ENCODE data around the gene UGGT2.
"Not testable (repeated sequence)": the region's sequence is repeated elsewhere in the genome, so short reads cannot be mapped to it uniquely, and the experiment has no call there.

Gene UGGT2, protein sequence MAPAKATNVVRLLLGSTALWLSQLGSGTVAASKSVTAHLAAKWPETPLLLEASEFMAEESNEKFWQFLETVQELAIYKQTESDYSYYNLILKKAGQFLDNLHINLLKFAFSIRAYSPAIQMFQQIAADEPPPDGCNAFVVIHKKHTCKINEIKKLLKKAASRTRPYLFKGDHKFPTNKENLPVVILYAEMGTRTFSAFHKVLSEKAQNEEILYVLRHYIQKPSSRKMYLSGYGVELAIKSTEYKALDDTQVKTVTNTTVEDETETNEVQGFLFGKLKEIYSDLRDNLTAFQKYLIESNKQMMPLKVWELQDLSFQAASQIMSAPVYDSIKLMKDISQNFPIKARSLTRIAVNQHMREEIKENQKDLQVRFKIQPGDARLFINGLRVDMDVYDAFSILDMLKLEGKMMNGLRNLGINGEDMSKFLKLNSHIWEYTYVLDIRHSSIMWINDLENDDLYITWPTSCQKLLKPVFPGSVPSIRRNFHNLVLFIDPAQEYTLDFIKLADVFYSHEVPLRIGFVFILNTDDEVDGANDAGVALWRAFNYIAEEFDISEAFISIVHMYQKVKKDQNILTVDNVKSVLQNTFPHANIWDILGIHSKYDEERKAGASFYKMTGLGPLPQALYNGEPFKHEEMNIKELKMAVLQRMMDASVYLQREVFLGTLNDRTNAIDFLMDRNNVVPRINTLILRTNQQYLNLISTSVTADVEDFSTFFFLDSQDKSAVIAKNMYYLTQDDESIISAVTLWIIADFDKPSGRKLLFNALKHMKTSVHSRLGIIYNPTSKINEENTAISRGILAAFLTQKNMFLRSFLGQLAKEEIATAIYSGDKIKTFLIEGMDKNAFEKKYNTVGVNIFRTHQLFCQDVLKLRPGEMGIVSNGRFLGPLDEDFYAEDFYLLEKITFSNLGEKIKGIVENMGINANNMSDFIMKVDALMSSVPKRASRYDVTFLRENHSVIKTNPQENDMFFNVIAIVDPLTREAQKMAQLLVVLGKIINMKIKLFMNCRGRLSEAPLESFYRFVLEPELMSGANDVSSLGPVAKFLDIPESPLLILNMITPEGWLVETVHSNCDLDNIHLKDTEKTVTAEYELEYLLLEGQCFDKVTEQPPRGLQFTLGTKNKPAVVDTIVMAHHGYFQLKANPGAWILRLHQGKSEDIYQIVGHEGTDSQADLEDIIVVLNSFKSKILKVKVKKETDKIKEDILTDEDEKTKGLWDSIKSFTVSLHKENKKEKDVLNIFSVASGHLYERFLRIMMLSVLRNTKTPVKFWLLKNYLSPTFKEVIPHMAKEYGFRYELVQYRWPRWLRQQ (N-terminal part only)

DNA sequence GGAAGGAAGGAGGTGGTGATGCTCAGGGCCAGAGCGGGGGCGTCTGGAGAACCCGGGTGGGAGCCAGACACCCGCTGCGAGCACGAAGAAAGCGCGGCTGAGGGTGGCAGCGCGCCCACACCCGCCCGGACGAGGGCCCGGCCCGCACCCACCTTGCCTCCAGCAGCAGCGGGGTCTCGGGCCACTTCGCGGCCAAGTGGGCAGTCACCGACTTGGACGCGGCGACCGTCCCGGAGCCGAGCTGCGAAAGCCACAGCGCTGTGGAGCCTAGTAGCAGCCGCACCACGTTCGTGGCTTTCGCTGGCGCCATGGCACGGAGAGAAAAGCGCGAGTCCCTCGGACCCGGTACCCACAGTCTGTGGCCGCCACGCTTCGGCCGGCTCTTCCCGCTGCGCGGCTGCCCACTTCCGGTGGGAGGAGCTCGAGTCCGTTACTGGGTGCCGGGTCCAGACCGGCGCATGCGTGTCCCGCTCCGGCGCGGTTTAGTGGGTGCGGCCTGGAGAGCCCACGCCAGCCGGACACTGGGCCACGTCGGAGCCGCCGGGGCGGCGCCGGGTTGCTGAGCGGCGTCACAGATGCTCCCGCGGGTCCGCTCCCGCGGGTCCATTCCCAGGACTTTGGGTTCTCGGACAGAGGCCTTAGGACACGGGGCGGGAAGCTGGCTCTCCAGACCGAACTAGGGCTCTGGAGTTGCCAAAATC lies at the start of gene UGGT2:
UGGT2 (minus strand) TSS at position 399 of the 701 bp plus-strand sequence; CDS start at position 310, 89 bp downstream.
- peak; percentile 70 for DNase-seq

DNA sequence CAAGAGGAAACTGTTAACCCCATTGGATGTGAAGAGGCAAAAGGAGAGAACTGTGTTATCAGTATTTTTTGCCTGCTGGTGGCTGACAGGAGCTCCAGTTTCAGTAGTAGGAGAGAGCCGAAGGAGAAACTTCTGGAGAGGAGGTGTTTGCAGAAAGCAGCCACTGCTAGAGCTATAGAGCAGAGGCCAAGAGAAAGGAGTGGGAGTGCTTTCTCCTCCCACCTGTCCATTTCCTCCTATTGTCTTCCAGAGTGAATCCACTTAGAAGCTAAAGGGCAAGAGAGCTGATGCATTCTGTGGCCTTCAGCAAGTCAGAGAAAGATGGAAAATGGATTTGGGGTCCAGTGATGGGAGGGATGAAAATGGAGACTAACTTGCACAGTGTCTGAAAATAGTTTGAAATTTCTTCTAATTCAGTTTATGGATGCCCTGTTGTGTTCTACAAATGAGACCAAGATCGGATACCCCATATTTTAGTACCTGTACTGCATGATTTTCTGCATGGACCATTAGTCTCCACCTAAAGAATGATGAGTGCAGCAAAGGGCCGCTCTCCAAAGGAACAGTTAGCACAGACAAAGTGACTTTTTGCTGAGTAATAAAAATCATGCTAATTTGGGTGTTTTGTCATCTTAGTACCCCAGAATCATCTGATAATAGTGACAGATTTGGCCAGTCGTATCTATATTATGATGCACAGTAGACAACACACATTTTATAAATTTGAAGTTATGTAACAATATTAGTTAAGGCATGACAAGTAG lies 47.4 kb upstream of the UGGT2 start:
- no peak for DNase-seq

DNA sequence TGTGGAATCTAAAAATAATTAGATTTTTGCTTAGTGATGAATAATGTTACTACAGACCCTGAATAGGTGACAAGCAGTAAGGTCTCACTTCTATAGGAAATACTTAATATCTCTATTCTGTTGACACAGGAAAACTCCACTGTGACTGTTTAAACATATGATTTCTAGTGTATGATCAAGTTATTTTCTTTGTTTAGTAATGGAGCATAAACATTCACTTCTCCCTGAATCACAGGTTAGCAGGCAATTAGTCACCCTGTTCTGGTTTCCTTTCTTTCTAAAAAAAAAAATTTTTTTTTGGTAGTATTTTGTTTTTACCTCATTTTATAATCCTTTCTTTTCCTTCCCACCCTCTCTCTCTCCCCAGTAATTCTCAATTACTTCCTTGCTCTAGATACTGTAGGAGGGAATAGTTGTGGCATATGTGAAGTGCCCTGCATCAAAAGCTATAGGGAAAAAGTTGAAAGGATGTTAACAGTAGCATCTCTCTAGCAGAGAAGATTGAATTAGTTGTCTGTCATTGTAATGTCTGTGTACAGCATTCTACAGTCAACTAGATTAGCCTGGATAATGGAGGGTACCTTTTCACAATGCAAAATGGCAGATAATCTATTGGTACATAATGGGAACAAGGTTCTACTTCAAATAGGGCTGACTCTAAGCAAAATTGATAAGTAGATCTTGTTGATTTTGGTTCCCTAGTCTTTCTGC lies 40.2 kb upstream of the UGGT2 start:
- DNase-seq: no peak

DNA sequence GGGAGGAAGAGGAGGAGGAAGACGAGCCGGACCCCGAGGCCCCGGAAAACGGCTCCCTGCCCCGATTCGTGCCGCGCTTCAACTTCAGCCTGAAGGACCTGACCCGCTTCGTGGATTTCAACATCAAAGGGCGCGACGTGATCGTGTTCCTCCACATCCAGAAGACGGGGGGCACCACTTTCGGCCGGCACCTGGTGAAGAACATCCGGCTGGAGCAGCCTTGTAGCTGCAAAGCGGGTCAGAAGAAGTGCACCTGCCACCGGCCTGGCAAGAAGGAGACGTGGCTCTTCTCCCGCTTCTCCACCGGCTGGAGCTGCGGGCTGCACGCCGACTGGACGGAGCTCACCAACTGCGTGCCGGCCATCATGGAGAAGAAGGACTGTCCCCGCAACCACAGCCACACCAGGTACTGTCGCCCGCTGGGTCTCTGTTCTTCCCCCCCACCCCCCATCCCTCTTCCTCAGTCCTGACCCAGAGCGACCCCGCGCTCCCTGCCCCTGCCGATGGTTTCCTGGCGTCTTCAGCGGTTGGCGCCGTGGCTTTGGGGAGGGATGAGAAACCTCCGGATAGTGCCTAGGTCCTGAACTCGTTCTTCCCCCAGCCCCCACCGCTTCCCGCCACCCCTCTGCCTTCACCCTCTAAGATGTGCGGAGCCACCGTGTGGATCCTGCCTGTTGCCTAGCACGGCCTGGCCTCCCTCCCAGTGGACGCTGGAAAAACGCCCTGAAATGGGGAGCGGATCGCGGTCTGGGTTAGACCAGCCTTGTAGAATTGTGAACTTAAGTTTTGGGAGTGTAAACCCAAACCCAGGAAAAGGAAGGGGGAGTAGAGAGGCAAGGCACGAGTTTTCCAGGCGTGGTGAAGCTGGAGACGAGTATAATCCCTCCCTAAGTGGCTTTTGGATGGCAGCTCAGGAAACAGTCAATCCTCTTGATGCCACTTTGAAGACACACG lies 38.2 kb upstream of the UGGT2 start:
- no peak for DNase-seq

DNA sequence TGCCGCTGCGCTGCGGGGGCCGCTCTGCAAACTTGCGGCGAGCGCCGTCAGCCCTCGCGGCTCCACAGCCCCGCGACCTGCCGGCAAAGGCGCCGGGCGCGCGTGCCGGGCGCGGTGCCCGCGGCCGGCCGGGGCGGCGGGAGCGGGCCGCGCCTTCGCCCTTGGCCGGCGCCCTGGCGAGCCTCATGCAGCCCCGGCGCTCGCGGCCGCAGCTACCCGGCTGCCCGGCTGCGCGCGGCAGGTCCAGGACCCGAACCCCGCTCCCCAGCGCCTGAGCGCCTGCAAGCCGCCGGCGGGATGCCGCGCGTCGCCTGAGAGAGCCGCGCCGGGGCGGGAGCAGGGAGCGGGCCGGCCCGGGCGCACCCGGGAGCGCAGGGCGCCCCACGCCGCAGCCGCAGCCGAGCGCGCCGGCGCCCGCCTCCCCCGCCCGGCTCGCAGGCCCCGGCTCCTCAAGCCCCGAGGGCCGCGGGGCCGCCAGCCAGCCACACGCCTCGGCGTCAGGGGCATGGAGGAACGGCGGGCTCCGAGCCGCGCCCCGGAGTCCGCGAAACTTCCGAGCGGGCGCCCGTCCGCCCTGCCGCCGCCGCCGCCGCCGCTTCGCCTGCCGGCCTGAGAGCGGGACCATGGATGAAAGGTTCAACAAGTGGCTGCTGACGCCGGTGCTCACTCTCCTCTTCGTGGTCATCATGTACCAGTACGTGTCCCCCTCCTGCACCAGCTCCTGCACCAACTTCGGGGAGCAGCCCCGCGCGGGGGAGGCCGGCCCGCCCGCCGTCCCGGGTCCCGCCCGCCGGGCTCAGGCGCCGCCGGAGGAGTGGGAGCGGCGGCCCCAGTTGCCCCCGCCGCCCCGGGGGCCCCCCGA lies 37.3 kb upstream of the UGGT2 start:
- no peak for DNase-seq

DNA sequence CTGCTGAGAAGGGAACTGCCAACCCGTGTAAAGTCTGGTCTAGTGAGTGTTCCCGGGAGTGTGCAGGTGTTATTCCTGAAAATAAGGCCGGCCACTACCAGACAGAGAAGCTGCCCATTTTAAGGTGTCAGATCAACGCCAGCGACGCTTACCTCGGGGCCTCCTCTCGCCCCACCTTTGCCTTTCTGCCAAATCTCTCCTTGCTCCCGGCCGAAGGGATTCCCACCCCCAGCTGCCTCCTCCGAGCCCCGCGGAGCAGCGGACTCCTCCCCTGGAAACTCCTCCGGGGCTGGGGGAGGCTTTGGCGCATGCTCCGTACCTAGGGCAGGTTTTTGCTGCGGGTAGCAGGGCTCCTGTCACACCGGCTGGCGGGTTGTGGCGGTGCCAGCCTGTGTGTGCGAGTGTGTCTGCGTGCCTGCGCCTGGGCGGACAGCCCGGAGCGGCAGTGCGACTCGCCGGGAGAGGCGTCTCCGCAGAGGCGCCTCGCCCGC lies 36.6 kb upstream of the UGGT2 start, which contains the start of gene HS6ST3:
HS6ST3 (plus strand) TSS at position 359 of the 491 bp plus-strand sequence.
- DNase-seq: no peak

DNA sequence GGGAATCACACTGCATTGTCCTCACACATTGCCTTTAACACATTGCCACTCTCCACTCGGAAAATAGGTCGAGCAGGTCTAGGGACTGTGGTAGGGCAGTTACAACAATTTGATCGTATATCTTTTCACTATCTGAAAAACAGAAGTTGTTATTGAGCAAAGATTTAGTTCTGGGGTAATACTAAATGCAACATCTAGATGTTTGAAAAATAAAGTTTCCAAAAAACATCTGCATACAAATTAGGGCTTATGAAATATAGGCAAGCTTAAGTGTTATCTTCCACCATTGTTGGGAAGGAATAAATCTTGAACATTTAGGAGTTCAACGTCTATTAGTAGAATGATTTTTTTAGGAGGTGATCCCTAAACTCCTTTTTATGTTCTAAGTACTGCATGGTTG lies 35.9 kb upstream of the UGGT2 start:
- DNase-seq: no peak

DNA sequence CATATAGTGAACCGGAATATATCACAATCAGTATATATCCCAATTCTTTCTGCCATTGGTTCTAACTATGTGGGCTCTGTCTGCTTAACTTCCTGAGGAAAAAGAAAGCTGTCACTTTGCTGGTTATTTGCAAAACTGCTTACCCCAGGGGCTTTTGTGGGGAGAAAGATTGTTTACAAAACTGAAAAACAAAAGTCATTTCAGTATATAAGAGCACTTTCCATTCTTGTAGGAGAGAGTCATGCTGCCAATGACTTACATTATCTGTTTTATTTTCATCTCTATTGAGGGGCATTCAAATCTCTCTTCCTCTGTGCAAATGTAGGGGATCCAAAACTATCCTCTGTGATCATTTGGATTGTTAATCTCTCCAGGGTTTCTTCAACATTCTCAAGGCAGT lies 33.5 kb upstream of the UGGT2 start:
- DNase-seq: no peak

DNA sequence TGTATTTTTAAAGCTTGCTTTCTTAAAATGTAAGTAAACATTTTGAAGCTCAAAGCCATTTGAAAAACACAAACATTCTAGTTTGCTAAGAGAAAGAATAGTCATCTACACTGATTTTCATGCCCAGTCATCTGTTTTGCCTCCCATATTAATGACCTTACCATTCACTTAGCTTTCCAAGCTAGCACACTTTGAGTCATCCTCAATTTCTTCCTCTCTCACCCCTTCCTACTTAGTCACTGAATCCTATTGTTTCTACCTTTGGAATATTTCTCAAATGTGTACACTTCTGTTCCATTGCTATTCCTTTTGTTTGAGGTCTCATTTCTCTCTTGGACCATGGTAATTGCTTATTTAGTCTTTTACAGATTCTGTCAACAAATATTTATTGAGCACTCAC lies 29.4 kb upstream of the UGGT2 start:
- no peak for DNase-seq

DNA sequence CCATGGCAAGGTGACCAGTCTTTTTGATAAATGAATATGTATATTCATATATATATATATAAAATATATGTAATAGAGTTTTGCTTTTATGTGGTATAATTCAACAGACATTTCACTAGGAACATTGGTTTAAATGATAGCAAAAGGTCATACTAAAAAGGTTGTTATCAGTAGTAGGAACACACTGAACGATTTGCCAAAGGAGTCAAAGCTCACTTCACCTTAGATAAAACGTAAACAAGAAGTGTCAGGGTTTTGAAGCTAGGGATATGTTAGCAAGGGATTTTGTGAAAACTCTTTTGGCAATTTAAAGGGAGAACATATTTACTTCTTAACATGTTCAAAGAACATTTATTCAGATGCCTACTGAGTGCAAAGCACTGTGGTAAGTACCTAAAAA lies 28.7 kb upstream of the UGGT2 start:
- no peak for DNase-seq

DNA sequence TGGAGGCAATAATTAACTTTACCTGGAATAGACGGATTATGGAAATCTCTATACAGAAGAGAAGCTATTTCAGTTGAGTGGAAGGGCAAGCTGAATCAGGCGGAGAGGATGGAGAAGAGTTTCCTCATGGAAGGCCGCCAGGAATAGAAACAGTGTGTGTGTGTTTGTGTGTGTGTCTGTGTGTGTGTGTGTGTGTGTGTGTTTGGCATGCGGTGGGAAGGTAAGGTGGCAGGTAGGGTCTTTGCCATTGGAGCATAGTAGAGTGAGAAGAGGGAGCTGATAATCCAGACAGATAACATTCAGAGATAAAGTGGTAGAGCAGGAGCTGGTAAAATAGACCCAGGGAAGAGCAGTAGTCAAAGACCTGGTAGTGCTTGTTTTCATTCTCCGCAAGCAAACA lies 27.5 kb upstream of the UGGT2 start:
- no peak for DNase-seq

DNA sequence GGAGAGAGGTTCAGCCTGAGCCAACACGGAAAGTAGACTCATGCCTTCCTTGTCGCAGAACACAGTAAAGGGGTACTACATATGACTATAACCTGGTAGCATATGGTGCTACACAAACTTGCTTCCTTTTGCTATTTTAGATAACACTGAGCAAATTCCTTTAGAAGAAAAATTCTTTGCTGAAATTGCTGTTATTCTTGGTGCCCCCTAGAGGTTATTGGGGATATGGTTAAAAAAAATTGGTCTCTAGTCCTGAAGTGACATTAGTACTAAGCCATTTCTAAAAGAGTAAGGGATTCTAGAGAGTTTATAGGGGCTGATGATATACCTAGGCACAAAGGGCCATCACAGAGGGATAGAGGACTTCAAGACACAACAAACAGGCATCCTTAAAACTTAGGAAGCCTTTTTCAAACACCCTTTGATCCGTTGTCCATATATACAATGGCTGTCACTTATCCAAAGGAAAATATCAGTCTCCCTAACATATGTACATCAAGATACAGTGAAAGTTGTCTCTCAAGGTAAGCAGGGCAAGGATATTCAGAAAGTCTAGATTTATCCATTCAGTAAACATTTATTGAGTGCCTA lies 22.8 kb upstream of the UGGT2 start:
- no peak for DNase-seq

DNA sequence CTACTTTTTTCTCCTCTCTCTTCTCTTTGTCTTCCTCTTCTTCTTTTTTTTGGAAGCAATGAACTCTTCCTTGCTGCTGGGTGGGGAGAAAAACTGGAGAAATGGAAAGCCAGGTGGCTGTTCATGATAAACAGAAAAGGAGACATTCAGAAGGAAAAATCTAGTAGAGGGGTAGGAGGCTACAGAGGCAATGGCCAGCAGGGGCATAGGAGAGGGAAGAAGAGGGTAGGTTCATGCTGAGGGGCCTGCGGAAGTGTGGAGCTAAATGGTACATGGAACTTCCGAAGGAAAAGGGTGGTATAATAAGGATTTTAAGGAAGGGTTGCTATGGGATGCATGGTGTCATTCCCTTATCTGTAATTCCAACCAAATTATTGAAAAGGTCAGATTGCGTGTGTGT lies 19.2 kb upstream of the UGGT2 start:
- no peak for DNase-seq

DNA sequence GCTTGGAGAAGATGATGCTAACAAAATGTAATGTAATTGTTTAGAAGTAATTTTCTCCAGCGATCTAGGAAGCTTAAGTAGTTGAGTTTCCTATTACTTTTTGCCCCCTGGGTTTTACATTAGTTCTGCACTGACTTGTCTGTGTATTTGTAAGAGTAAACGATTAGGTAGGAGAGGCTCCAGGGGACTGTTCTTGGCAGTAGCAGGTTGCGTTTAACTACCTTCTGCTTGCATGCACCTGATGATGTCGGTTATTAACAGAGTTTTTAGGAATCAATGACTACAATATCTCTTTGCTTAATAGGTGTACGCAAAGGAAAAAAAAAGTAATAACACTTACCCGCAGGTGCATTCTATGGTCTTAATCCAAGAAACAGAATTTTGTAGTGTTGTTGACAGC lies 18.3 kb upstream of the UGGT2 start:
- DNase-seq: no peak

DNA sequence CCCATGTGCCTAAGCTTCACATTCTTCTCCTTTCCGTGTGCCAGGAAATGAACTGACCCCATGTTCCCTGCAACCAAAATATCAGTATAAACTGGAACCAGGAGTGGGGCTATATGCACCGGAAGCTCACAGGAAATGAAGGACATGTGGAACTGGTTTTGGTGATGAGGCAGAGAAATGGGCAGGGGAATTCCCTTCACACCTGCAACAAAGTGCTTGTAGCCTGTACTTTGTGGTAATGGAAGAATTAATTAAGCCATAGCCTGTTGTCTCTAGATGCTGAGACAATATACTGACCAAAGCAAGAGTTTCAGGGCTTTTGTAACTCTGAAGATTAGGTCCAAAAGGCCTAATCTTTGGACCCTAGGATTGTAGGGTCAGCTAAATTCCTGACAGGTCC lies 15.5 kb upstream of the UGGT2 start:
- DNase-seq: no peak

DNA sequence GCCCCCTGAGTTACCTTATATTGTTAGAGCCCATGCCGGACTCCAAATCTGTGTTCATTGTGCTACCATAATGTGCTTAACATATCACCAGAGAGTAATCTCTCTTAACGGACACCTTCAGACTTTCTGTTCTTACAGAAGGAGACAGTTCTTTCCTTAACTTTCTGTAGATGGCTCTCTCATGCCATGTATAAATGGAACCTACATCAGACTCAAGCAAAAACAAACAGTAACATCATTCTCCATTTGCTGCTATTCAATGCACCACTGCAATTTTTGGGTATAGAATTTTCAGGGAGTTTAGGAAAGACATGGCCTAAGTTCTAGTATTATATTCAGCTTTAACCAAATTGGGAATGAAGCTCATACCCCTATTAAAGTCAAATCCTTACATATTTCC lies 12.6 kb upstream of the UGGT2 start:
- no peak for DNase-seq

DNA sequence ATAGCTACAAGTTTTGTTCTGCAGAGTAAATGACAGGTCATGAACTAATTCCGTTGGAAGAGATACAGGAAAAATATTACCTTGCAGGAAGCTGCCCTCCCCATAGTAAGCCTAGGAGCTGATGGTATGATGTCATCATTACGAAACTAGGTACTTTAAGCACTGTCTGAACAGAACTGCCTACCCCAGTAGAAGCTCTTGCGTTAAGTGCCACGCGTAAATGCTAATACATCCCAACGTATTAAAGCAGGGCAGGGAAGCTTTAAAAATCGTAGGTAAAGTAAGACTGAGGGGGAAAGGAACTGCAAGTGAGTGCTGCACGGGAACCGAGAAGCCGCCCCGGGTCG lies 572 bp downstream of the UGGT2 start:
- no peak for DNase-seq

DNA sequence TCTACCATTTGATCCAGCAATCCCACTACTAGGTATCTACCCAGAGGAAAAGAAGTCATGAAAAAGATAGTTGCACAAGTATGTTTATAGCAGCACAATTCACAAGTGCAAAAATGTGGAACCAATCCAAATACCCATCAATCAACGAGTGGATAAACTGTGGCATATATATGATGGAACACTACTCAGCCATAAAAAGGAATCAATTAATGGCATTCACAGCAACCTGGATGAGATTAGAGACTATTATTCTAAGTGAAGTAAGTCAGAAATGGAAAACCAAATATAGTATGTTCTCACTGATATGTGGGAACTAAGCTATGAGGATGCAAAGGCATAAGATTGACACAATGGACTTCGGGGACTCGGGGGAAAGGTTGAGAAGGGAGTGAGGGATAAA lies 1.3 kb downstream of the UGGT2 start:
- DNase-seq: not testable (repeated sequence)

Data from CD4-positive, alpha-beta T cell treated with Interferon gamma for 1 hour (primary cell).